ENCODE measurements around the gene ELL. TPM values are rescaled to one million over a fixed set of nuclear protein-coding genes. Genes with fewer than 3 reads are reported as not detected.

ELL gene
- total RNA-seq, 1 donor from 2014 or later, result 9.7 TPM

- TF ChIP-seq, protein P1, sequence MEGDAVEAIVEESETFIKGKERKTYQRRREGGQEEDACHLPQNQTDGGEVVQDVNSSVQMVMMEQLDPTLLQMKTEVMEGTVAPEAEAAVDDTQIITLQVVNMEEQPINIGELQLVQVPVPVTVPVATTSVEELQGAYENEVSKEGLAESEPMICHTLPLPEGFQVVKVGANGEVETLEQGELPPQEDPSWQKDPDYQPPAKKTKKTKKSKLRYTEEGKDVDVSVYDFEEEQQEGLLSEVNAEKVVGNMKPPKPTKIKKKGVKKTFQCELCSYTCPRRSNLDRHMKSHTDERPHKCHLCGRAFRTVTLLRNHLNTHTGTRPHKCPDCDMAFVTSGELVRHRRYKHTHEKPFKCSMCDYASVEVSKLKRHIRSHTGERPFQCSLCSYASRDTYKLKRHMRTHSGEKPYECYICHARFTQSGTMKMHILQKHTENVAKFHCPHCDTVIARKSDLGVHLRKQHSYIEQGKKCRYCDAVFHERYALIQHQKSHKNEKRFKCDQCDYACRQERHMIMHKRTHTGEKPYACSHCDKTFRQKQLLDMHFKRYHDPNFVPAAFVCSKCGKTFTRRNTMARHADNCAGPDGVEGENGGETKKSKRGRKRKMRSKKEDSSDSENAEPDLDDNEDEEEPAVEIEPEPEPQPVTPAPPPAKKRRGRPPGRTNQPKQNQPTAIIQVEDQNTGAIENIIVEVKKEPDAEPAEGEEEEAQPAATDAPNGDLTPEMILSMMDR (IDR thresholded peaks at IDR 0.05; ENCODE audit: insufficient read depth, low read length, severe bottlenecking), result no peak
- FAIRE-seq (no peak), DNase-seq (ENCODE audit: low read depth) (no peak)
- Histone ChIP-seq H3K36me3 (ENCODE audit: control insufficient read depth, insufficient read depth, low read length) (no peaks in the 10 kb centered on the region), H3K4me3 (ENCODE audit: low read depth, low read length) (peak overlapping the region; percentile 53), H3K27me3 (ENCODE audit: control insufficient read depth, insufficient read depth, low read length) (no peaks in the 10 kb centered on the region)
Measured at GRCh38 chr19:18434411-18435175, 87.3 kb downstream of the ELL start.

DNA sequence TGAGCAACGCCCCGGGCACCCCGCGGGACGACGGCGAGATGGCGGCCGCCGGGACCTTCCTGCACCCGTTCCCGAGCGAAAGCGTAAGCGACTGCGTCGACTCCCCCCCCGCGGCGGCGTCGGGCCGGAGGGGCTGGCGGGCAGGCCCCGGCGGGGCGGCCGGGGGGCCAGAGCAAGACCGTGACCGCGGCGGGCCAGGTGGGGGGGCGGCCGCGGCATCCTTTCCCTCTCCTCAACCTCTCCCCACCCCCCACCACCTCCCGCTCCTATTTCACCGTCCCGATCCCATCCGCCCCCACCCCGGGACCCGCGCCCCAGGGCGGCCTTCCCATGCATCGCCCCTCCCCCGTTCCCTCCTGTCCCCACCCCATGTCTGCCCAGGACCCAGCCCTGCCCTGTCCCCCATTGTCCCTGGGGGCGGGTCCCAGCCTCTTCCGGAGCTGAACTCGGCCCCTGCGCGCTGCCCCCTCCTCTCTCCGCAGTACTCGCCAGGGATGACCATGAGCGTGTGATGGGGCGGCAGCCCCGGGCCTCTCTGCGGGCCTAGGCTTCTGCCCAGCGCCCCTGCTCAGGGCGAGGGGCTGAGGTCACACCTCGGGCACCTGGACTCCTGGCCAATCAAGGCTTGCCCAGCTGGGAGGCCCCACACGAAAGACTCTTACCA lies 88.0 kb downstream of the ELL start:
- no peaks in the 10 kb centered on the region for H3K36me3 ChIP-seq (ENCODE audit: control insufficient read depth, insufficient read depth, low read length)
- DNase-seq (ENCODE audit: low read depth) (no peak), FAIRE-seq (no peak)
- TF ChIP-seq, protein P1 (IDR thresholded peaks at IDR 0.05; ENCODE audit: insufficient read depth, low read length, severe bottlenecking), result no peak
- peak overlapping the region; percentile 53 for H3K4me3 ChIP-seq (ENCODE audit: low read depth, low read length)
- H3K27me3 ChIP-seq (ENCODE audit: control insufficient read depth, insufficient read depth, low read length), result no peaks in the 10 kb centered on the region

- DNase-seq (ENCODE audit: low read depth) (no peak), FAIRE-seq (no peak)
- TF ChIP-seq, protein P1 (IDR thresholded peaks at IDR 0.05; ENCODE audit: insufficient read depth, low read length, severe bottlenecking), result no peak
- Histone ChIP-seq H3K36me3 (ENCODE audit: control insufficient read depth, insufficient read depth, low read length) (no peaks in the 10 kb centered on the region), H3K27me3 (ENCODE audit: control insufficient read depth, insufficient read depth, low read length) (no peaks in the 10 kb centered on the region), H3K4me3 (ENCODE audit: low read depth, low read length) (peak overlapping the region; percentile 53)
Measured at GRCh38 chr19:18433015-18433691, 88.7 kb downstream of the ELL start.

DNA sequence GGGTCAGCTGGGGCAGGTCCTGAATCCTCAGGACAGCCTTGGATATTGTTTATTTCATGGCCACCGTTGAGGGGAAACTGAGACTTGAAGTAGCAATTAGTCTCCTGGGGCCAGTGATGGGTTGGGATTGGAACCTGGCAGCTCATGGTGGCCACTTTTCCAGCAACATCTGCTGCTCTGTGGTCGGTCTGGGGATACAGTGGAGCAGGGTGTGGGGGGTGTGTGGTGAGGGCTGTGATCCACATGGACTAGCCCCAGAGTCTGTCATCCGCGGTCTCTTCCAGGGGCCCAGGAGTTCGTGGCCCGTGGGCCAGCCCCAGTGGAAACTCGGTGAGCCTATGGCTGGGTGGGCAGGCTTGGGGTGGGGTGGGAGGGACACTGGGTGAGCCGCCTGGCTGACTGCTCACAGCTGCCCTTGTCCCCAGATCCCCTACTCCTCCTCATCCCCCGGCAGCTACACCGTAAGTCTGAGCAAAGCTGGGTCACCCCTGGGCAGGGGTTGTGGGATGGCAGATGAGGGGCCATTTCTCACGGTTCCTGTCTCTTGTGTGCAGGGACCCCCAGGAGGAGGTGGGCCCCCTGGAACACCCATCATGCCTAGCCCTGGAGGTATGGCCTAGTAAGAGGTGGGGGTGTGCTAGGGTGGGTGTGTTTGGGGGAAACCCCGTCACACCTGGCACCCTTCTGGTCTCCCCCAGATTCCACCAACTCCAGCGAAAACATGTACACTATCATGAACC lies 89.4 kb downstream of the ELL start:
- Histone ChIP-seq H3K27me3 (ENCODE audit: control insufficient read depth, insufficient read depth, low read length) (no peaks in the 10 kb centered on the region), H3K36me3 (ENCODE audit: control insufficient read depth, insufficient read depth, low read length) (no peaks in the 10 kb centered on the region), H3K4me3 (ENCODE audit: low read depth, low read length) (peak overlapping the region; percentile 53)
- FAIRE-seq (no peak), DNase-seq (ENCODE audit: low read depth) (no peak)
- TF ChIP-seq, protein P1 (IDR thresholded peaks at IDR 0.05; ENCODE audit: insufficient read depth, low read length, severe bottlenecking), result no peak

DNA sequence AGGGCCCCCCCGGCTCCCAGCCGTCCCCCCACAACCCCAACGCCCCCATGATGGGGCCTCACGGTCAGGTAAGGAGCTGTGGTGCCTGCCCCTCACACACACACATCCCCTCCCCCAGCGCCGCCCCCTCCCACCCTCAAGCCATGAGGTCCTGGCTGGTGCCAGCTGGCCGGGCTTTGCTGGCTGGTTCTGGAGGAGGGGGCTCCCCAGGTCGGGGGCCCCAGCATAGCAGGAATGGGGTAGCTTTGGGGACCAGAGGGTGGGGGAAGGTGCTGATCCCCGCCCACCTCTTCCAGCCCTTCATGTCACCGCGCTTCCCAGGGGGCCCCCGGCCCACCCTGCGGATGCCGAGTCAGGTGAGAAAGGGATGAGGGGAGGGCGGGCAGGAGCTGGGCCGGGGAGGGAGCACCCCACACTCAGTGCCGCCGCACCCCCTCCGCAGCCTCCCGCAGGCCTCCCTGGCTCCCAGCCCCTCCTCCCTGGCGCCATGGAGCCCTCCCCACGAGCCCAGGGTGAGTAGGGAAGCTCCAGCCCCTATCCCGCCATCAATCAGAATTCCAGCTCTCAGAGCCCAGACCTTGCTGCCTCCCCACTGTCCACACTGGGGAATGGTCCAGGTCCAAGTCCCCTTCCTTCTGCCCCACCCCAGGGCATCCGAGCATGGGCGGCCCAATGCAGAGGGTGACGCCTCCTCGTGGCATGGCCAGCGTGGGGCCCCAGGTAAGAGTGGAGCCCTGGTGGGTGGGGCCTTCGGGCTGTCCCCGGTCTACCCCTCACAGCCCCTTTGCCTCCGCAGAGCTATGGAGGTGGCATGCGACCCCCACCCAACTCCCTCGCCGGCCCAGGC lies 90.3 kb downstream of the ELL start:
- H3K27me3 ChIP-seq (ENCODE audit: control insufficient read depth, insufficient read depth, low read length), result no peaks in the 10 kb centered on the region
- no peaks in the 10 kb centered on the region for H3K36me3 ChIP-seq (ENCODE audit: control insufficient read depth, insufficient read depth, low read length)
- FAIRE-seq (no peak), DNase-seq (ENCODE audit: low read depth) (no peak)
- no peak overlapping the region for H3K4me3 ChIP-seq (ENCODE audit: low read depth, low read length)
- TF ChIP-seq, protein P1 (IDR thresholded peaks at IDR 0.05; ENCODE audit: insufficient read depth, low read length, severe bottlenecking), result no peak
